Colonic mucosa (tissue), 4 donors: ENCODE measurements around the gene CORO2A. TPM values are rescaled to one million over a fixed set of nuclear protein-coding genes. Genes with fewer than 3 reads are reported as not detected.

Source experiments
- DNase-seq: peaks from one replicate; pipeline ENCODE4 v3.0.0-alpha.2; 2020
- H3K27ac ChIP-seq: fragments of 200-600 bp; one replicate; pipeline ENCODE4 v1.8.0; 2021
- H3K27me3 ChIP-seq: fragments of 200-600 bp; one replicate; pipeline ENCODE4 v1.8.0; 2021
- H3K36me3 ChIP-seq: fragments of 200-600 bp; one replicate; pipeline ENCODE4 v1.8.0; 2021
- H3K4me1 ChIP-seq: fragments of 200-600 bp; one replicate; pipeline ENCODE4 v1.8.0; 2021; ENCODE audit warnings: mild to moderate bottlenecking
- H3K4me3 ChIP-seq: fragments of 200-600 bp; one replicate; pipeline ENCODE4 v1.8.0; 2021
- H3K9ac ChIP-seq, 2 donors: one replicate each; pipeline ENCODE4 v1.7.0; 2013; ENCODE audit warnings: control low read depth in 2 of 2, low read depth in 2 of 2, low read length in 2 of 2
- H3K9me3 ChIP-seq: fragments of 200-600 bp; one replicate; pipeline ENCODE4 v1.8.0; 2021
- CTCF ChIP-seq: fragments of 200-600 bp; IDR thresholded peaks from one replicate; pipeline ENCODE4 v1.8.0; 2022; ENCODE audit warnings: antibody characterized with exemption, mild to moderate bottlenecking
- intact Hi-C: fragments of 100-400 bp; cut with DNase I; formaldehyde crosslinking; loops from one replicate; pipeline ENCODE4 v1.14.1; 2022
- total RNA-seq, 2 donors: library from RNA; stranded (reverse); fragmentation: NEBNext Ultra II Directional in 1 of 2; extraction: Animal tissue kit (Norgen Biotek cat#: 25700) in 1 of 2; gene quantifications; one replicate each; pipeline ENCODE4 v1.2.1, GENCODE V29; 2021
- donor health status: healthy.
- donor health status: DM: no; HTN: no; CAD: no.
- donor health status: DM: no; HTN: no; CAD: no.

CORO2A gene
- total RNA-seq, 2 donors from 2014 or later, result 53.8 to 68.1 TPM

GRCh38 chr9:98207606-98208005, 15.2 kb upstream of the CORO2A start:
- H3K9me3 ChIP-seq, result no peaks in the 10 kb centered on the region
- no peaks in the 10 kb centered on the region for H3K4me1 ChIP-seq
- DNase-seq, result no peak
- no peak overlapping the region for H3K9ac ChIP-seq
- no peak overlapping the region for H3K27ac ChIP-seq
- H3K27me3 ChIP-seq, result no peaks in the 10 kb centered on the region
- no peak for TF ChIP-seq CTCF
- no peak overlapping the region for H3K4me3 ChIP-seq
- intact Hi-C loops, result loop anchor here (2.0 kb wide), 1 partner anchor 55 kb away; no protein-coding TSS in a partner anchor
- no peaks in the 10 kb centered on the region for H3K36me3 ChIP-seq

- Histone ChIP-seq H3K27ac (no peak overlapping the region), H3K9me3 (no peaks in the 10 kb centered on the region), H3K36me3 (no peaks in the 10 kb centered on the region), H3K9ac (no peak overlapping the region), H3K4me1 (no peaks in the 10 kb centered on the region), H3K4me3 (no peak overlapping the region), H3K27me3 (no peaks in the 10 kb centered on the region)
- intact Hi-C loops, result loop anchor here (2.0 kb wide), 1 partner anchor 56 kb away; no protein-coding TSS in a partner anchor
- no peak for DNase-seq
- no peak for TF ChIP-seq CTCF
Measured at GRCh38 chr9:98206754-98207153, 14.3 kb upstream of the CORO2A start.

GRCh38 chr9:98204692-98205091, 12.3 kb upstream of the CORO2A start:
- Histone ChIP-seq H3K9ac (no peak overlapping the region), H3K4me1 (no peaks in the 10 kb centered on the region), H3K27me3 (no peaks in the 10 kb centered on the region), H3K4me3 (no peak overlapping the region), H3K27ac (no peak overlapping the region), H3K9me3 (no peaks in the 10 kb centered on the region), H3K36me3 (no peaks in the 10 kb centered on the region)
- intact Hi-C loops, result loop anchor here (5.0 kb wide), 1 partner anchor 127 kb away; no protein-coding TSS in a partner anchor
- TF ChIP-seq CTCF, result no peak
- DNase-seq, result no peak

- no peak overlapping the region for H3K4me3 ChIP-seq
- intact Hi-C loops, result loop anchor here (5.0 kb wide), 1 partner anchor 126 kb away; no protein-coding TSS in a partner anchor
Measured at GRCh38 chr9:98203153-98203552, 10.7 kb upstream of the CORO2A start.

GRCh38 chr9:98202252-98202651, 9.8 kb upstream of the CORO2A start:
- no peaks in the 10 kb centered on the region for H3K36me3 ChIP-seq
- H3K27ac ChIP-seq, result no peak overlapping the region
- TF ChIP-seq CTCF, result no peak
- intact Hi-C loops, result loop anchor here (5.0 kb wide), 1 partner anchor 125 kb away; no protein-coding TSS in a partner anchor
- no peaks in the 10 kb centered on the region for H3K27me3 ChIP-seq
- no peak overlapping the region for H3K9ac ChIP-seq
- no peak for DNase-seq
- no peaks in the 10 kb centered on the region for H3K9me3 ChIP-seq
- H3K4me1 ChIP-seq, result no peaks in the 10 kb centered on the region
- no peak overlapping the region for H3K4me3 ChIP-seq

More at GRCh38 chr9:98203153-98203552, 10.7 kb upstream of the CORO2A start:
- no peaks in the 10 kb centered on the region for H3K4me1 ChIP-seq
- no peaks in the 10 kb centered on the region for H3K27me3 ChIP-seq
- H3K36me3 ChIP-seq, result no peaks in the 10 kb centered on the region
- no peaks in the 10 kb centered on the region for H3K9me3 ChIP-seq
- no peak for TF ChIP-seq CTCF
- no peak for DNase-seq
- H3K27ac ChIP-seq, result no peak overlapping the region
- H3K9ac ChIP-seq, result no peak overlapping the region
